ENCODE measurements around the gene METTL26. TPM values are rescaled to one million over a fixed set of nuclear protein-coding genes. Genes with fewer than 3 reads are reported as not detected.

Gene METTL26
- total and polyA plus RNA-seq, 9 of the 15 experiments (the other 6 are each of a cell fraction or from before 2014, with no cell fraction given): 7.3 to 262 (median 80.9) TPM

GRCh38 chr16:672371-672770, 36.3 kb upstream of the METTL26 start:
- no TSS peak for BruUV-seq (replicated peaks)
- H4K20me1 ChIP-seq (replicated peaks; ENCODE audit: control insufficient read depth, insufficient read depth, low read length): 0 out of 2 replicates have a peak, but pooled peaks cover 4% of the 10 kb centered on the region
- H3K9me1 ChIP-seq (ENCODE audit: control insufficient read depth, insufficient read depth, low read length): no peaks in the 10 kb centered on the region
- FAIRE-seq (no peak), ATAC-seq (no peak), DNase-seq (ENCODE audit: extremely low read depth in 1 of 4, low spot score in 3 of 4) (no peak)
- ChIA-PET POLR2A (interaction anchor here (0.7 to 1.6 kb wide), 3 partner anchors 10 to 84 kb away, joined by 3 to 5 read pairs (median 4); no protein-coding TSS in a partner anchor), CTCF (ENCODE audit: low intra/inter-chr PET ratio) (interaction anchor here (0.6 kb wide), 1 partner anchor 93 kb away, joined by 3 read pairs; no protein-coding TSS in a partner anchor)
- H2AFZ ChIP-seq (ENCODE audit: low read depth, low read length): no peak overlapping the region
- H3K9ac ChIP-seq (ENCODE audit: insufficient read depth in 1 of 2, low read depth in 2 of 2, low read length in 2 of 2): no peak overlapping the region; a peak in 1 of 4 replicates
- H3K9me3 ChIP-seq (replicated peaks; ENCODE audit: control insufficient read depth, insufficient read depth, low read depth, low read length): no peaks in the 10 kb centered on the region
- no peaks in the 10 kb centered on the region for H3K27me3 ChIP-seq (ENCODE audit: control insufficient read depth in 2 of 2, insufficient read depth in 2 of 2, low read length in 2 of 2)
- H3K27ac ChIP-seq (ENCODE audit: extremely low read depth, low read depth, low read length): no peak overlapping the region
- in situ Hi-C loops (cut with MboI): loop anchor here (10.0 kb wide), 1 partner anchor 278 kb away; the partner anchor contains the start of gene NME4
- 98% methylated on average over 7 of the region's 19 CpGs for WGBS (ENCODE audit: insufficient coverage, low coverage, missing lambda C conversion rate)
- peaks cover 28% of the 10 kb centered on the region for H3K79me2 ChIP-seq (ENCODE audit: control insufficient read depth, insufficient read depth, low read length)
- intact Hi-C loops (cut with micrococcal nuclease): no loop called here
- no peak overlapping the region for H3K4me2 ChIP-seq (ENCODE audit: insufficient read depth, low read length)
- H3K36me3 ChIP-seq (ENCODE audit: control insufficient read depth, insufficient read depth, low read length): peaks cover 62% of the 10 kb centered on the region
- H3K4me1 ChIP-seq (replicated peaks in 1 of 2; ENCODE audit: control insufficient read depth in 2 of 2, insufficient read depth in 2 of 2, low read length in 2 of 2): peaks cover 23 to 98% of the 10 kb centered on the region in 2 experiments
- H3K4me3 ChIP-seq: no peak overlapping the region
- TF ChIP-seq ZNF407 (IDR thresholded peaks at IDR 0.05; ENCODE audit: low read depth) (no peak), CREM (IDR thresholded peaks at IDR 0.05; ENCODE audit: low read depth) (no peak), MLLT1 (IDR thresholded peaks at IDR 0.05) (no peak)
